GM18498 (cell line): Measurements from ENCODE around the gene IDH3A.

Source experiments
- ATAC-seq: cut with Tn5 transposase; IDR thresholded peaks from one replicate; pipeline ENCODE4 v1.9.1; 2021; ENCODE audit warnings: mild to moderate bottlenecking, moderate library complexity; ENCODE audit not compliant: unreplicated experiment

IDH3A gene

GRCh38 chr15:78162038-78162437 lies 12.9 kb downstream of the IDH3A start:
- no peak for ATAC-seq

- no peak for ATAC-seq
Measured at GRCh38 chr15:78164010-78164409, 14.8 kb downstream of the IDH3A start.

- peak; percentile 78 for ATAC-seq
Measured at GRCh38 chr15:78167227-78167888, 18.2 kb downstream of the IDH3A start.

GRCh38 chr15:78168608-78169007 lies 19.4 kb downstream of the IDH3A start:
- no peak for ATAC-seq

GRCh38 chr15:78170848-78171773 lies 21.9 kb downstream of the IDH3A start:
- ATAC-seq, result peak; percentile 65

- no peak for ATAC-seq
Measured at GRCh38 chr15:78171864-78172472, 22.8 kb downstream of the IDH3A start.

GRCh38 chr15:78174401-78174800 lies 25.2 kb downstream of the IDH3A start:
- no peak for ATAC-seq

- ATAC-seq, result no peak
Measured at GRCh38 chr15:78175330-78175729, 26.2 kb downstream of the IDH3A start.

GRCh38 chr15:78177447-78177873 lies 28.3 kb downstream of the IDH3A start:
- no peak for ATAC-seq

- ATAC-seq, result no peak
Measured at GRCh38 chr15:78178064-78178463, 28.9 kb downstream of the IDH3A start.

GRCh38 chr15:78179286-78179840 lies 30.2 kb downstream of the IDH3A start:
- no peak for ATAC-seq

- no peak for ATAC-seq
Measured at GRCh38 chr15:78179906-78180305, 30.7 kb downstream of the IDH3A start.

- ATAC-seq, result no peak
Measured at GRCh38 chr15:78182336-78182700, 33.2 kb downstream of the IDH3A start.

- no peak for ATAC-seq
Measured at GRCh38 chr15:78182821-78183220, 33.7 kb downstream of the IDH3A start.

- ATAC-seq, result no peak
Measured at GRCh38 chr15:78192826-78193594, 43.8 kb downstream of the IDH3A start.

GRCh38 chr15:78193731-78194567 lies 44.8 kb downstream of the IDH3A start:
- no peak for ATAC-seq

GRCh38 chr15:78194568-78194925 lies 45.4 kb downstream of the IDH3A start:
- no peak for ATAC-seq

- ATAC-seq, result no peak
Measured at GRCh38 chr15:78195735-78196201, 46.6 kb downstream of the IDH3A start.

- ATAC-seq, result no peak
Measured at GRCh38 chr15:78197632-78198031, 48.5 kb downstream of the IDH3A start.
